OCI-LY7 (cell line): Measurements from ENCODE around the gene CEP70. TPM values are rescaled to one million over a fixed set of nuclear protein-coding genes. Genes with fewer than 3 reads are reported as not detected.

Experiments
- BruUV-seq: library from RNA; stranded (reverse); fragments of 400-500 nt; replicated peaks from 2 replicates; lab custom pipeline; 2021; lab: Mats Ljungman, UMichigan
- CTCF ChIA-PET: fragments of 300-600 bp; sonication (Branson Sonifier 250); formaldehyde crosslinking; loops from one replicate; lab custom pipeline; 2022; ENCODE audit warnings: antibody characterized with exemption; ENCODE audit not compliant: unreplicated experiment; lab: Charles Lee
- POLR2A ChIA-PET: fragments of 300-600 bp; sonication (Branson Sonifier 250); formaldehyde crosslinking; loops from one replicate; lab custom pipeline; 2022; ENCODE audit warnings: antibody characterized with exemption; lab: Charles Lee
- DNase-seq: peaks from one replicate; pipeline ENCODE4 v3.0.0-alpha.2; 2015; ENCODE audit warnings: low spot score
- H2AFZ ChIP-seq: fragments of 200-600 bp; sonication (generic), shearing (Covaris generic); 2 replicates; pipeline ENCODE4 v1.6.1; 2014; ENCODE audit warnings: mild to moderate bottlenecking, antibody characterized with exemption, low read length, moderate library complexity
- H3K27ac ChIP-seq: fragments of 200-600 bp; sonication (generic); 2 replicates; pipeline ENCODE4 v1.5.1; 2014; ENCODE audit warnings: mixed run types, low read depth, mild to moderate bottlenecking, moderate library complexity, low read length, inconsistent platforms; ENCODE audit not compliant: poor library complexity, severe bottlenecking
- H3K36me3 ChIP-seq: fragments of 200-600 bp; sonication (generic); 2 replicates; pipeline ENCODE4 v1.6.1; 2014; ENCODE audit warnings: mild to moderate bottlenecking, antibody characterized with exemption, low read length, moderate library complexity, mixed read lengths; ENCODE audit not compliant: insufficient read depth
- H3K4me1 ChIP-seq: fragments of 200-600 bp; sonication (generic); 2 replicates; pipeline ENCODE4 v1.5.1; 2014; ENCODE audit warnings: mild to moderate bottlenecking, low read length; ENCODE audit not compliant: insufficient read depth, poor library complexity, severe bottlenecking
- H3K4me2 ChIP-seq: fragments of 200-600 bp; sonication (generic); 2 replicates; pipeline ENCODE4 v1.6.1; 2014; ENCODE audit warnings: mild to moderate bottlenecking, low read length
- H3K4me3 ChIP-seq: fragments of 200-600 bp; sonication (generic); 2 replicates; pipeline ENCODE4 v1.5.1; 2014; ENCODE audit warnings: mild to moderate bottlenecking, low read depth, low read length; ENCODE audit not compliant: poor library complexity, severe bottlenecking
- H3K79me2 ChIP-seq: fragments of 200-600 bp; sonication (generic); 2 replicates; pipeline ENCODE4 v1.6.1; 2016; ENCODE audit warnings: low read depth, mild to moderate bottlenecking, low read length, moderate library complexity, mixed read lengths; ENCODE audit not compliant: insufficient read depth
- H3K9me2 ChIP-seq: fragments of 200-600 bp; sonication (generic); 2 replicates; pipeline ENCODE4 v1.6.1; 2016; ENCODE audit warnings: mild to moderate bottlenecking, low read length, mixed read lengths; ENCODE audit not compliant: insufficient read depth
- H3K9me3 ChIP-seq: fragments of 200-600 bp; sonication (generic); 2 replicates; pipeline ENCODE4 v1.6.1; 2014; ENCODE audit warnings: mild to moderate bottlenecking, mixed run types, low read length, mixed read lengths
- H4K20me1 ChIP-seq: fragments of 200-600 bp; sonication (generic); 2 replicates; pipeline ENCODE4 v1.6.1; 2014; ENCODE audit warnings: mild to moderate bottlenecking, antibody characterized with exemption, low read length, moderate library complexity, mixed read lengths; ENCODE audit not compliant: insufficient read depth
- EZH2phosphoT487 ChIP-seq: fragments of 200-600 bp; sonication (generic); IDR thresholded peaks from 2 replicates; pipeline ENCODE4 v1.6.1; 2018; ENCODE audit warnings: low read depth, borderline replicate concordance, mild to moderate bottlenecking, mixed run types, antibody characterized with exemption, low read length, moderate library complexity, mixed read lengths
- intact Hi-C: fragments of 100-400 bp; cut with micrococcal nuclease; formaldehyde crosslinking; loops from one replicate; pipeline ENCODE4 v1.10.0; 2022; ENCODE audit not compliant: unreplicated experiment
- total RNA-seq, 2 experiments: library from RNA; depleted of rRNA in 1 of 2; stranded (reverse); fragments of >200 nt in 1 of 2; shearing (Covaris generic) in 1 of 2; gene quantifications; 2 replicates each; pipeline ENCODE4 v1.2.3, GENCODE V29; 2014 to 2022
- TF ChIP-seq, protein P1 (sequence below): fragments of 200-600 bp; sonication (generic); conservative IDR thresholded peaks from 2 replicates; pipeline ENCODE4 v1.5.1; 2014; ENCODE audit warnings: mild to moderate bottlenecking, antibody characterized with exemption, low read length, moderate library complexity, mixed read lengths

The CEP70 gene
- total RNA-seq, 2 experiments from 2014 or later, result 29.2 to 32.3 TPM

DNA sequence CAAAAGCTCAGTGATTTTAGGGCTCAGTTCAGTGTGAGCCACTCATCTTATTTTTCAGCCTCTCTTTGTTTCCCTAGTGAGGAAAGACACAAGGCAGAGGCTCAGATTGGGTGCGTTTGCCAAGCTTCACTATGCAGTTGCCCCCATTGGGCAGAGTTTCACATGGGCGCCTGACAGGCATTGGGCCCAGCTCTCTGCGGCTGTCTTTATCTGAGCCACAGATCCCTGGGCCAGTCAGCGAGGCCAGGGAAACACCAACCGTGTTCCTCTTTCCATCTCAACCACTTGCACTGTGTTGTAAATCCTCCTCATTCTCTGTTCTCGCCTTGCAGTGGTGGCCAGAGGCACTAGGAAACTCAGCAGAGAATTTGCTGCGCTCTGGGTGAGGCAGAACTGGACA lies 148.8 kb downstream of the CEP70 start:
- H3K4me3 ChIP-seq, result no peak overlapping the region
- H3K27ac ChIP-seq, result no peak overlapping the region
- POLR2A ChIA-PET, result no interaction called here
- no peak overlapping the region for H2AFZ ChIP-seq
- DNase-seq, result no peak
- H3K36me3 ChIP-seq, result no peaks in the 10 kb centered on the region
- H3K9me2 ChIP-seq, result no peaks in the 10 kb centered on the region
- no peaks in the 10 kb centered on the region for H3K4me1 ChIP-seq
- no TSS peak for BruUV-seq
- CTCF ChIA-PET, result no interaction called here
- H4K20me1 ChIP-seq, result no peaks in the 10 kb centered on the region
- H3K4me2 ChIP-seq, result no peak overlapping the region
- H3K9me3 ChIP-seq, result no peaks in the 10 kb centered on the region
- TF ChIP-seq, protein P1, sequence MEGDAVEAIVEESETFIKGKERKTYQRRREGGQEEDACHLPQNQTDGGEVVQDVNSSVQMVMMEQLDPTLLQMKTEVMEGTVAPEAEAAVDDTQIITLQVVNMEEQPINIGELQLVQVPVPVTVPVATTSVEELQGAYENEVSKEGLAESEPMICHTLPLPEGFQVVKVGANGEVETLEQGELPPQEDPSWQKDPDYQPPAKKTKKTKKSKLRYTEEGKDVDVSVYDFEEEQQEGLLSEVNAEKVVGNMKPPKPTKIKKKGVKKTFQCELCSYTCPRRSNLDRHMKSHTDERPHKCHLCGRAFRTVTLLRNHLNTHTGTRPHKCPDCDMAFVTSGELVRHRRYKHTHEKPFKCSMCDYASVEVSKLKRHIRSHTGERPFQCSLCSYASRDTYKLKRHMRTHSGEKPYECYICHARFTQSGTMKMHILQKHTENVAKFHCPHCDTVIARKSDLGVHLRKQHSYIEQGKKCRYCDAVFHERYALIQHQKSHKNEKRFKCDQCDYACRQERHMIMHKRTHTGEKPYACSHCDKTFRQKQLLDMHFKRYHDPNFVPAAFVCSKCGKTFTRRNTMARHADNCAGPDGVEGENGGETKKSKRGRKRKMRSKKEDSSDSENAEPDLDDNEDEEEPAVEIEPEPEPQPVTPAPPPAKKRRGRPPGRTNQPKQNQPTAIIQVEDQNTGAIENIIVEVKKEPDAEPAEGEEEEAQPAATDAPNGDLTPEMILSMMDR, result no peak
- TF ChIP-seq EZH2phosphoT487, result no peak
- H3K79me2 ChIP-seq, result no peaks in the 10 kb centered on the region
- intact Hi-C loops, result no loop called here

Other genes starting within 250 kb of the CEP70 start
- gene MRAS, start 245.7 kb downstream of the CEP70 start, total RNA-seq (2014; rRNA removed; shearing (Covaris generic)), result not detected in 2 replicates
- gene MRAS, start 245.7 kb downstream of the CEP70 start, total RNA-seq (2022), result not detected in 2 replicates
- not detected in 2 replicates for gene ESYT3, start 159.6 kb downstream of the CEP70 start, total RNA-seq (2014; rRNA removed; shearing (Covaris generic))
- gene ESYT3, start 159.6 kb downstream of the CEP70 start, total RNA-seq (2022), result not detected in 2 replicates
- not detected in 2 replicates for gene FAIM, start 14.5 kb upstream of the CEP70 start, total RNA-seq (2014; rRNA removed; shearing (Covaris generic))
- 2.0 and 3.1 TPM in 2 replicates for gene FAIM, start 14.5 kb upstream of the CEP70 start, total RNA-seq (2022)
- gene PIK3CB, start 240.7 kb upstream of the CEP70 start, total RNA-seq (2014; rRNA removed; shearing (Covaris generic)), result 7.1 and 8.2 TPM in 2 replicates
- gene PIK3CB, start 240.7 kb upstream of the CEP70 start, total RNA-seq (2022), result 22.5 and 23.6 TPM in 2 replicates